ENCODE results near the gene ATF2. TPM values are rescaled to one million over a fixed set of nuclear protein-coding genes. Genes with fewer than 3 reads are reported as not detected.
A peak's percentile ranks its signal among the peaks of the same experiment; 100 is the strongest.

The ATF2 gene
- total and polyA plus RNA-seq, 9 of the 15 experiments (the other 6 are each of a cell fraction or from before 2014, with no cell fraction given) = 24.2 to 111 (median 45.9) TPM

GRCh38 chr2:175055993-175056392 lies 112.0 kb downstream of the ATF2 start (continued):
- no peak for TF ChIP-seq E2F5 (CRISPR knock-in tag; IDR thresholded peaks at IDR 0.05)

GRCh38 chr2:175054340-175054739 lies 113.7 kb downstream of the ATF2 start:
- ATAC-seq (0 out of 3 replicates have a peak, but pooled peaks have one; percentile 43), DNase-seq (ENCODE audit: extremely low read depth in 1 of 4, low spot score in 3 of 4) (no peak), FAIRE-seq (no peak)
- Histone ChIP-seq H3K4me3 (no peak overlapping the region), H3K9me3 (replicated peaks; ENCODE audit: control insufficient read depth, insufficient read depth, low read depth, low read length) (no peaks in the 10 kb centered on the region), H3K4me2 (ENCODE audit: insufficient read depth, low read length) (no peak overlapping the region), H3K4me1 (replicated peaks in 1 of 2; ENCODE audit: control insufficient read depth in 2 of 2, insufficient read depth in 2 of 2, low read length in 2 of 2) (no peaks in the 10 kb centered on the region), H3K27me3 (ENCODE audit: control insufficient read depth in 2 of 2, insufficient read depth in 2 of 2, low read length in 2 of 2) (no peaks in the 10 kb centered on the region), H3K9ac (ENCODE audit: insufficient read depth in 1 of 2, low read depth in 2 of 2, low read length in 2 of 2) (no peak overlapping the region), H3K9me1 (ENCODE audit: control insufficient read depth, insufficient read depth, low read length) (no peaks in the 10 kb centered on the region), H3K27ac (ENCODE audit: extremely low read depth, low read depth, low read length) (no peak overlapping the region), H3K36me3 (ENCODE audit: control insufficient read depth, insufficient read depth, low read length) (0 out of 3 replicates have a peak, but pooled peaks cover 4% of the 10 kb centered on the region), H3K79me2 (ENCODE audit: control insufficient read depth, insufficient read depth, low read length) (no peaks in the 10 kb centered on the region), H4K20me1 (replicated peaks; ENCODE audit: control insufficient read depth, insufficient read depth, low read length) (no peaks in the 10 kb centered on the region), H2AFZ (ENCODE audit: low read depth, low read length) (no peak overlapping the region)
- 72% methylated on average over 4 of the region's 4 CpGs for WGBS (ENCODE audit: insufficient coverage, low coverage, missing lambda C conversion rate)
- BruUV-seq (replicated peaks) = no TSS peak
- ChIA-PET POLR2A (no interaction called here), CTCF (ENCODE audit: low intra/inter-chr PET ratio) (no interaction called here)
- intact Hi-C loops (cut with micrococcal nuclease) (no loop called here), in situ Hi-C loops (cut with MboI) (no loop called here)
- TF ChIP-seq MAFF (IDR thresholded peaks at IDR 0.05; ENCODE audit: low read length) (no peak), ATF2 (CRISPR knock-in tag; IDR thresholded peaks at IDR 0.05) (no peak), MXD1 (CRISPR knock-in tag; IDR thresholded peaks at IDR 0.05; ENCODE audit: borderline replicate concordance, poor library complexity, severe bottlenecking) (no peak), HDAC1 (IDR thresholded peaks at IDR 0.05) (no peak), ZEB2 (IDR thresholded peaks at IDR 0.05) (no peak), POLR2H (tag; IDR thresholded peaks at IDR 0.05; ENCODE audit: low read depth) (no peak), IFI16 (CRISPR knock-in tag; IDR thresholded peaks at IDR 0.05) (no peak), LEF1 (IDR thresholded peaks at IDR 0.05) (no peak), RBM17 (IDR thresholded peaks at IDR 0.05; ENCODE audit: borderline replicate concordance, low read depth, low read length) (no peak), SRF (CRISPR knock-in tag; IDR thresholded peaks at IDR 0.05) (no peak), SUPT5H (IDR thresholded peaks at IDR 0.05) (no peak), NRF1 (conservative IDR thresholded peaks at IDR 0.05 in 1 of 2, IDR thresholded peaks at IDR 0.05 in 1 of 2) (no peak), ZNF740 (CRISPR knock-in tag; IDR thresholded peaks at IDR 0.05) (no peak), ZNF740 (tag; IDR thresholded peaks at IDR 0.05) (no peak), SREBF1 (IDR thresholded peaks at IDR 0.05; ENCODE audit: borderline replicate concordance, low read depth, low read length) (no peak), JUNB (CRISPR knock-in tag; conservative IDR thresholded peaks at IDR 0.05) (no peak)
